Ureter (tissue), 1 donor: ENCODE data around the gene CSF3. TPM values are rescaled to one million over a fixed set of nuclear protein-coding genes. Genes with fewer than 3 reads are reported as not detected.

Experiments used
- DNase-seq: peaks from one replicate; pipeline ENCODE4 v3.0.0-alpha.2; 2020; ENCODE audit warnings: low spot score
- total RNA-seq: library from RNA; stranded (reverse); gene quantifications from one replicate; pipeline ENCODE4 v1.2.4, GENCODE V29; 2023
- donor health status: DM: yes; HTN: yes; CAD: no.

CSF3 gene
- total RNA-seq: 1.0 TPM

GRCh38 chr17:40015005-40015997 is at the start of gene CSF3:
Gene CSF3 (plus strand): TSS chr17:40015440. CDS start chr17:40015475, 35 bp downstream.
- no peak for DNase-seq

GRCh38 chr17:39966771-39967170 is 48.5 kb upstream of the CSF3 start:
- no peak for DNase-seq

GRCh38 chr17:39968761-39969160 is 46.5 kb upstream of the CSF3 start:
- no peak for DNase-seq

GRCh38 chr17:39969375-39969774 is 45.9 kb upstream of the CSF3 start:
- DNase-seq: no peak

GRCh38 chr17:39970157-39970692 is 45.0 kb upstream of the CSF3 start:
- no peak for DNase-seq

- DNase-seq: no peak
These were observed 44.1 kb upstream of the CSF3 start for GRCh38 chr17:39971076-39971603.

- DNase-seq: no peak
These were observed 43.0 kb upstream of the CSF3 start for GRCh38 chr17:39972271-39972670.

- DNase-seq: no peak
These were observed 41.7 kb upstream of the CSF3 start for GRCh38 chr17:39973496-39973895.

GRCh38 chr17:39974433-39974832 is 40.8 kb upstream of the CSF3 start:
- no peak for DNase-seq

GRCh38 chr17:39975801-39976200 is 39.4 kb upstream of the CSF3 start:
- DNase-seq: no peak

GRCh38 chr17:39979016-39979670 is 36.1 kb upstream of the CSF3 start:
- no peak for DNase-seq

- no peak for DNase-seq
These were observed 35.3 kb upstream of the CSF3 start for GRCh38 chr17:39979893-39980350.

- DNase-seq: peak; percentile 99
These were observed 34.7 kb upstream of the CSF3 start, which contains the start of gene PSMD3 for GRCh38 chr17:39980351-39981206. Gene PSMD3 (plus strand): TSS chr17:39980807. CDS start chr17:39980971, 164 bp downstream.

GRCh38 chr17:39981207-39981741 is 34.0 kb upstream of the CSF3 start:
- DNase-seq: no peak

GRCh38 chr17:39981766-39982375 is 33.4 kb upstream of the CSF3 start:
- no peak for DNase-seq

GRCh38 chr17:39988206-39988810 is 26.9 kb upstream of the CSF3 start:
- DNase-seq: no peak

- no peak for DNase-seq
These were observed 20.8 kb upstream of the CSF3 start for GRCh38 chr17:39994448-39994847.

- no peak for DNase-seq
These were observed 19.8 kb upstream of the CSF3 start for GRCh38 chr17:39995438-39995837.

- no peak for DNase-seq
These were observed 19.1 kb upstream of the CSF3 start for GRCh38 chr17:39996162-39996561.

- no peak for DNase-seq
These were observed 18.4 kb upstream of the CSF3 start for GRCh38 chr17:39996800-39997199.
